Endothelial cell of umbilical vein (primary cell): Measurements from ENCODE around the gene TMEM138. TPM values are rescaled to one million over a fixed set of nuclear protein-coding genes. Genes with fewer than 3 reads are reported as not detected.

Source experiments
- BruUV-seq: library from RNA; stranded (reverse); fragments of 400-500 nt; replicated peaks from 2 replicates; lab custom pipeline; 2021; lab: Mats Ljungman, UMichigan
- CTCF ChIA-PET: fragments of 300-600, 350-600 bp; sonication (Branson Sonifier 250); formaldehyde crosslinking; loops from one replicate; lab custom pipeline; 2021; ENCODE audit warnings: antibody characterized with exemption, inconsistent platforms; lab: Charles Lee
- POLR2A ChIA-PET: fragments of 300-600, 350-600 bp; sonication (Branson Sonifier 250); formaldehyde crosslinking; loops from one replicate; lab custom pipeline; 2021; ENCODE audit warnings: antibody characterized with exemption, inconsistent platforms; lab: Charles Lee
- DNase-seq: peaks from one replicate; pipeline ENCODE4 v3.0.0-alpha.2; 2011; ENCODE audit warnings: low read depth, low spot score
- FAIRE-seq: peaks from 2 replicates; lab custom pipeline; 2011; peaks lifted over from hg19 to GRCh38; lab: Jason Lieb, UNC
- H2AFZ ChIP-seq: 2 replicates; pipeline ENCODE4 v1.6.0; 2012; ENCODE audit warnings: low read depth, low read length, control low read depth, inconsistent platforms
- H3K27ac ChIP-seq: 2 replicates; pipeline ENCODE4 v1.5.1; 2011; ENCODE audit warnings: low read depth, mild to moderate bottlenecking, control low read depth, low read length, moderate library complexity; ENCODE audit not compliant: insufficient read depth
- H3K27me3 ChIP-seq, 2 experiments: 2 replicates each; pipeline versions ENCODE4 v1.6.0 to v1.6.1; 2011; ENCODE audit warnings: low read length in 2 of 2, mixed read lengths in 1 of 2; ENCODE audit not compliant: control insufficient read depth in 2 of 2, insufficient read depth in 2 of 2
- H3K36me3 ChIP-seq, 2 experiments: 2 replicates in 1 of 2; 3 replicates in 1 of 2; pipeline ENCODE4 v1.5.1; 2011; ENCODE audit warnings: low read length in 2 of 2, mild to moderate bottlenecking in 1 of 2, moderate library complexity in 1 of 2; ENCODE audit not compliant: control insufficient read depth in 2 of 2, insufficient read depth in 2 of 2; ENCODE audit errors: extremely low read depth in 1 of 2
- H3K4me1 ChIP-seq: 3 replicates; pipeline ENCODE4 v1.5.1; 2011; ENCODE audit warnings: mild to moderate bottlenecking, low read length; ENCODE audit not compliant: control insufficient read depth, insufficient read depth; ENCODE audit errors: extremely low read depth
- H3K4me2 ChIP-seq: 2 replicates; pipeline ENCODE4 v1.6.1; 2011; ENCODE audit warnings: low read length, control low read depth, mixed read lengths; ENCODE audit not compliant: insufficient read depth
- H3K4me3 ChIP-seq, 3 experiments: fragments of 200-600 bp in 1 of 3; sonication (generic), shearing (Covaris generic) in 1 of 3; replicated peaks in 1 of 3; 2 replicates each; pipeline ENCODE4 v1.5.1; 2011 to 2016; ENCODE audit warnings: control low read depth in 3 of 3, low read length in 3 of 3, mild to moderate bottlenecking in 2 of 3, inconsistent platforms in 1 of 3, low read depth in 1 of 3, moderate library complexity in 1 of 3; ENCODE audit not compliant: insufficient read depth in 1 of 3
- H3K79me2 ChIP-seq: 2 replicates; pipeline ENCODE4 v1.6.0; 2012; ENCODE audit warnings: low read length, inconsistent platforms; ENCODE audit not compliant: control insufficient read depth, insufficient read depth
- H3K9ac ChIP-seq: replicated peaks from 2 replicates; pipeline ENCODE3; 2011; ENCODE audit warnings: low read length, control low read depth; ENCODE audit not compliant: insufficient read depth; ENCODE audit errors: extremely low read depth
- H3K9me1 ChIP-seq: replicated peaks from 3 replicates; pipeline ENCODE4 v1.6.0; 2011; ENCODE audit warnings: mild to moderate bottlenecking, low read length; ENCODE audit not compliant: control insufficient read depth, insufficient read depth; ENCODE audit errors: extremely low read depth
- H3K9me3 ChIP-seq: replicated peaks from 2 replicates; pipeline ENCODE4 v1.5.1; 2012; ENCODE audit warnings: low read length, inconsistent platforms; ENCODE audit not compliant: control insufficient read depth, insufficient read depth
- H4K20me1 ChIP-seq: replicated peaks from 2 replicates; pipeline ENCODE3; 2011; ENCODE audit warnings: mild to moderate bottlenecking, low read length; ENCODE audit not compliant: control insufficient read depth, insufficient read depth; ENCODE audit errors: extremely low read depth
- EZH2 ChIP-seq: IDR thresholded peaks from 2 replicates; pipeline ENCODE4 v1.6.1; 2012; ENCODE audit warnings: borderline replicate concordance, low read depth, mild to moderate bottlenecking, moderate library complexity, low read length, inconsistent platforms; ENCODE audit not compliant: severe bottlenecking
- FOS ChIP-seq: IDR thresholded peaks from 2 replicates; pipeline ENCODE4 v1.6.1; 2011; ENCODE audit warnings: mild to moderate bottlenecking, low read length, moderate library complexity, borderline replicate concordance; ENCODE audit not compliant: insufficient read depth
- GATA2 ChIP-seq: IDR thresholded peaks from 2 replicates; pipeline ENCODE4 v1.7.0; 2011; ENCODE audit warnings: low read depth, mild to moderate bottlenecking, moderate library complexity, mixed read lengths, low read length; ENCODE audit not compliant: insufficient read length, insufficient read depth
- JUN ChIP-seq: IDR thresholded peaks from 2 replicates; pipeline ENCODE4 v1.6.1; 2011; ENCODE audit warnings: borderline replicate concordance, low read depth; ENCODE audit not compliant: insufficient read length, insufficient read depth
- MYC ChIP-seq: IDR thresholded peaks from one replicate; pipeline ENCODE4 v1.6.1; 2011; ENCODE audit warnings: mild to moderate bottlenecking, low read depth, low read length
- POLR2A ChIP-seq: IDR thresholded peaks from 2 replicates; pipeline ENCODE4 v1.6.1; 2012; ENCODE audit warnings: low read depth, mild to moderate bottlenecking, control low read depth, low read length
- POLR2AphosphoS5 ChIP-seq: IDR thresholded peaks from 2 replicates; pipeline ENCODE4 v1.6.1; 2012; ENCODE audit warnings: low read depth, mild to moderate bottlenecking, control low read depth, low read length, moderate library complexity; ENCODE audit not compliant: insufficient read depth
- dilution Hi-C: fragments of 300-500 bp; cut with MboI; formaldehyde crosslinking; loops from one replicate; pipeline ENCODE4 v1.15.0; 2019; ENCODE audit warnings: low sequenced_read_pairs; ENCODE audit not compliant: extremely low pct_ligation_motif_present
- intact Hi-C: fragments of 100-400 bp; cut with micrococcal nuclease; formaldehyde crosslinking; loops from one replicate; pipeline ENCODE4 v1.10.0; 2022
- polyA plus RNA-seq, 4 experiments: library from polyadenylated mRNA; depleted of rRNA in 3 of 4; stranded (reverse) in 3 of 4; unstranded in 1 of 4; fragments of >200 nt; gene quantifications; 2 replicates each; pipeline versions ENCODE4 v1.2.1 to v1.2.3, GENCODE V29; 2011 to 2012; ENCODE audit warnings: missing spikeins in 1 of 4
- total RNA-seq: library from RNA; stranded (reverse); gene quantifications from 2 replicates; pipeline ENCODE4 v1.2.3, GENCODE V29; 2021
- TF ChIP-seq, protein P1 (sequence below): IDR thresholded peaks from 2 replicates; pipeline ENCODE4 v1.6.1; 2011; ENCODE audit not compliant: insufficient read depth, insufficient read length
- TF ChIP-seq, protein P2 (sequence below), 2 donors: IDR thresholded peaks; 1 replicate in 1 of 2; 2 replicates in 1 of 2; pipeline ENCODE4 v1.5.1; 2011; ENCODE audit warnings: low read length in 2 of 2, mild to moderate bottlenecking in 2 of 2, moderate library complexity in 2 of 2, control low read depth in 1 of 2, inconsistent platforms in 1 of 2, low read depth in 1 of 2; ENCODE audit not compliant: insufficient read depth in 1 of 2; ENCODE audit errors: extremely low read depth in 1 of 2

TMEM138 gene
- total and polyA plus RNA-seq, 2 donors (not counting 3 experiments of a cell fraction or from before 2014, with no cell fraction given) = 37.9 to 60.0 TPM

DNA sequence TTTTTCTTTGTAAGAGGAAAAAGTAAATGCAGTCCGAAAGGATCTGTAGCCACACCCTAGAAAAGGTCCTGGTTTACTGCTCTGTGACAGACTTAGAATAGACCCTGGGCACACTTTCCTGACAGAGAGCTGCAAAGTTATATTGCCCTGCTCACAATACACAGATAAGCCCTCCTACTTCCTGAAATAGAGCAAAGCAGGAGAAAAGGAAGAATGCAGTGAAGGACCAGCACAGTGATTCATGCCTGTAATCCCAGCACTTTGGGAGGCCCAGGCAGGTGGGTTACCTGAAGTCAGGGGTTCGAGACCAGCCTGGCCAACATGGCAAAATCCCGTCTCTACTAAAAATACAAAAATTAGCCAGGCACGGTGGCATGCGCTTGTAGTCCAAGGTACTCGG lies 2.7 kb upstream of the TMEM138 start:
- dilution Hi-C loops = no loop called here
- Histone ChIP-seq H4K20me1 (no peaks in the 10 kb centered on the region), H3K9ac (no peak overlapping the region), H3K9me1 (no peaks in the 10 kb centered on the region), H3K9me3 (no peaks in the 10 kb centered on the region), H3K79me2 (peaks cover 26% of the 10 kb centered on the region), H3K4me1 (peaks cover 15% of the 10 kb centered on the region), H3K4me3 (no peak overlapping the region), H3K4me2 (no peak overlapping the region), H3K27me3 (no peaks in the 10 kb centered on the region), H3K27ac (no peak overlapping the region), H2AFZ (no peak overlapping the region), H3K36me3 (peaks cover 0 to 5% of the 10 kb centered on the region in 2 experiments)
- ChIA-PET CTCF (interaction anchor here (1.5 to 10.8 kb wide), 4 partner anchors 11 to 25 kb away, joined by 3 to 89 read pairs (median 28); no protein-coding TSS in a partner anchor), POLR2A (no interaction called here)
- no peak for TF ChIP-seq POLR2A
- TF ChIP-seq MYC = no peak
- no peak for TF ChIP-seq JUN
- no peak for TF ChIP-seq EZH2
- TF ChIP-seq, protein P1, sequence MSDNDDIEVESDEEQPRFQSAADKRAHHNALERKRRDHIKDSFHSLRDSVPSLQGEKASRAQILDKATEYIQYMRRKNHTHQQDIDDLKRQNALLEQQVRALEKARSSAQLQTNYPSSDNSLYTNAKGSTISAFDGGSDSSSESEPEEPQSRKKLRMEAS = no peak
- no peak for TF ChIP-seq GATA2
- TF ChIP-seq POLR2AphosphoS5 = no peak
- TF ChIP-seq FOS = no peak
- TF ChIP-seq, protein P2, sequence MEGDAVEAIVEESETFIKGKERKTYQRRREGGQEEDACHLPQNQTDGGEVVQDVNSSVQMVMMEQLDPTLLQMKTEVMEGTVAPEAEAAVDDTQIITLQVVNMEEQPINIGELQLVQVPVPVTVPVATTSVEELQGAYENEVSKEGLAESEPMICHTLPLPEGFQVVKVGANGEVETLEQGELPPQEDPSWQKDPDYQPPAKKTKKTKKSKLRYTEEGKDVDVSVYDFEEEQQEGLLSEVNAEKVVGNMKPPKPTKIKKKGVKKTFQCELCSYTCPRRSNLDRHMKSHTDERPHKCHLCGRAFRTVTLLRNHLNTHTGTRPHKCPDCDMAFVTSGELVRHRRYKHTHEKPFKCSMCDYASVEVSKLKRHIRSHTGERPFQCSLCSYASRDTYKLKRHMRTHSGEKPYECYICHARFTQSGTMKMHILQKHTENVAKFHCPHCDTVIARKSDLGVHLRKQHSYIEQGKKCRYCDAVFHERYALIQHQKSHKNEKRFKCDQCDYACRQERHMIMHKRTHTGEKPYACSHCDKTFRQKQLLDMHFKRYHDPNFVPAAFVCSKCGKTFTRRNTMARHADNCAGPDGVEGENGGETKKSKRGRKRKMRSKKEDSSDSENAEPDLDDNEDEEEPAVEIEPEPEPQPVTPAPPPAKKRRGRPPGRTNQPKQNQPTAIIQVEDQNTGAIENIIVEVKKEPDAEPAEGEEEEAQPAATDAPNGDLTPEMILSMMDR (IDR thresholded peaks at IDR 0.05; ENCODE audit: extremely low read depth in 1 of 2, insufficient read depth in 1 of 2, low read depth in 1 of 2, low read length in 2 of 2) = no peak
- DNase-seq (peak; percentile 45), FAIRE-seq (peak; percentile 60)
- intact Hi-C loops = no loop called here
- no TSS peak for BruUV-seq
